ENCODE results near the gene SLC9A7.

DNA sequence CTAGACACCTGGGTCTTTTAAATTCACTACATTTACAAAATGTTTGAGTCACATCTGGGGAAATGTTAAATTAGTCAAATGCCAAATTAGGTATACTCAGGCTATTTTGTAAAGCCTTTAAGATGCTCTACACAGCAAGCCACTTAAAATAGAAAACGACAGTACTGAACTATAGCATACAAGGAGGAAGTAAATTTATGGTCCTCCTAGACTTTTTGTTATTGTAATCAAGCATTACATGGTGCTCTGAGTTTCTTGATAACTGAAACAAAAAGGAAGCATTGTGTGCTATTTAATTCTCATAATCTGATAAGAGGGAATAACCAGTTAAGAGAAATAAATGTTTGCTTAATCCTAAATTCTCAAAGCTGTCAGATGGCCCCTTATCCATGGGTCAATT lies 46.2 kb downstream of the SLC9A7 start:
- TF ChIP-seq, protein P1, sequence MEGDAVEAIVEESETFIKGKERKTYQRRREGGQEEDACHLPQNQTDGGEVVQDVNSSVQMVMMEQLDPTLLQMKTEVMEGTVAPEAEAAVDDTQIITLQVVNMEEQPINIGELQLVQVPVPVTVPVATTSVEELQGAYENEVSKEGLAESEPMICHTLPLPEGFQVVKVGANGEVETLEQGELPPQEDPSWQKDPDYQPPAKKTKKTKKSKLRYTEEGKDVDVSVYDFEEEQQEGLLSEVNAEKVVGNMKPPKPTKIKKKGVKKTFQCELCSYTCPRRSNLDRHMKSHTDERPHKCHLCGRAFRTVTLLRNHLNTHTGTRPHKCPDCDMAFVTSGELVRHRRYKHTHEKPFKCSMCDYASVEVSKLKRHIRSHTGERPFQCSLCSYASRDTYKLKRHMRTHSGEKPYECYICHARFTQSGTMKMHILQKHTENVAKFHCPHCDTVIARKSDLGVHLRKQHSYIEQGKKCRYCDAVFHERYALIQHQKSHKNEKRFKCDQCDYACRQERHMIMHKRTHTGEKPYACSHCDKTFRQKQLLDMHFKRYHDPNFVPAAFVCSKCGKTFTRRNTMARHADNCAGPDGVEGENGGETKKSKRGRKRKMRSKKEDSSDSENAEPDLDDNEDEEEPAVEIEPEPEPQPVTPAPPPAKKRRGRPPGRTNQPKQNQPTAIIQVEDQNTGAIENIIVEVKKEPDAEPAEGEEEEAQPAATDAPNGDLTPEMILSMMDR (IDR thresholded peaks at IDR 0.05): no peak
- TF ChIP-seq FOXS1 (CRISPR knock-in tag; IDR thresholded peaks at IDR 0.05) (no peak), NR3C1 (IDR thresholded peaks at IDR 0.05) (no peak)
